8988T (cell line): Measurements from ENCODE around the gene SPTLC2.
"Not testable (repeated sequence)": the region's sequence is repeated elsewhere in the genome, so short reads cannot be mapped to it uniquely, and the experiment has no call there.

ENCODE experiments used
- DNase-seq: peaks from one replicate; pipeline ENCODE4 v3.0.0; 2011

The SPTLC2 gene

DNA sequence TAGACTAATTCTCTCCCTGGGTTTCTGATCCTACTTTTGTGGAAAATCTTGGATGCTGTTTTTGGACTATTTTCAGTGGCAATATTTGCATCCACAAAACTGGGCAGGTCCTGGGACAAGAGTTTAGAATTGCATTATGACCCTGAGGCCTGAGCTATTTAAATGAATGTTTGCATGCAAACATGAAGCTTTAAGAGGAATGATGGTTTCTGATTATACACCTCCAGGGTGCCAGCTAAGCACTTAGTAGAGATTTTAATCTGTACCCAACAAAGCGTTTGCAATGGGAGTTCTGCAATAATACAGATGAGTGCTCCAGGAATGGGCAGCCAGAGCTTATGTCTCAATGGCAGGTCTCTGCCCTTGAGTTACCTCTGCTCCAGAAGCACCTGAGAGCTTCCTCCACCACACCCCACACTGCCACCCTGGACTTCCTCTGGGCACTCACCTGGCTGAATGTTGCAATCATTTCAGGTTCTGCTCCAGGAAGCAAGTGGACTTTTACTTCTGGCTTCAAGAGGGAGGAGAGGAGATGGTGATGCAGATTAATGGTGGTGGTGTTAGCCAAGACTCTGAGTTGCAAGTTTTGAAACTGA lies 6.0 kb upstream of the SPTLC2 start:
- DNase-seq, result no peak

DNA sequence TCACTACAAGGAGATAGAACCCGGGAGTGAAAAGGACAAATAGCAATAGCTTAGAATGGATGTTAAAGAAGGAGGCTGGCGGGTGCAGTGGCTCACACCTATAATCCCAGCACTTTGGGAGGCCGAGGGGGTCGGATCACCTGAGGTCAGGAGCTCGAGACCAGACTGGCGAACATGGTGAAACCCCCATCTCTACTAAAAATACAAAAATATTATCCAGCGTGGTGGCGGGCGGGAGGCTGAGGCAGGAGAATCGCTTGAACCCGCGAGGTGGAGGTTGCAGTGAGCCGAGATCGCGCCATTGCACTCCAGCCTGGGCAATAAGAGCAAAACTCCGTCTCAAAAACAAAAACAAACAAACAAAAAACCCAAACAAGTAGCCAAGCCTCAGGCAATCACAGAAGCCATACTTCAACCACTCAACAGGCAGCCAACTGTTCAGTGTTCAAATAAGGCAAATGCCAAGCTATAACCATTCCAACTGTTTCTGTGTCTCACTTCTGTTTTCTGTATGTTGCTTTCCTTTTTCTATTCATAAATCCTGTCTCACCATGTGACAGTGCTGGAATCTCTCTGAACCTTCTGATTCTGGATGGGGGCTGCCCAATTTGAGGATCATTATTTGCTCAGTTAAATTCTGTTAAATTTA lies 3.9 kb upstream of the SPTLC2 start:
- no peak for DNase-seq

DNA sequence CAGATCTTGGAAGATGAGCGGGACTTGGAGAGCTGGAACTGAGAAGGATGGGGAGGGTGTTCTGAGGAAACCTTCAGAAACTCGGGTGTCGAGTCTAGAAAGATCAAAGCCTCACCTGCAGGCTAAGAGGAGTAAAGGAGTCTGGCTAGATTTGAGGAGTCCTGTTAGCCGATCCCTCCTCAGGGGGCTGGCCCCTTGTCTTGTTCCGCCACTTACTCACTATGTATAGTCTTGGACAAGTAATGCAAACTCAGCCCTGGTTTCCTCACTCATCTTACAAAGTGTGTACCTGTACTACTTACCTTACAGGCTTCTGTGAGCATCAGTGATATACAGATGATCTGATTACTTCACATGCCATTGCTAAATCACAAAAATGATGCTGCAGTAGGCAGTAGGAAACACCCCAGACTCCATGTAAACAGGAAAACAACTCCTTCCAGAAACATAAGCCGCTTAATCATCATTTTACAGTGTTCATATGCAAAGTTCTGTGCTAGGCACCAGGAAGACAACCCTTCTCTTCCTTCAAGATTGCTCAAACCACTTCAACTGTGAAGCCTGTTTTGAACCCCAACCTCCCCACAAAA lies 2.0 kb upstream of the SPTLC2 start:
- DNase-seq, result no peak

DNA sequence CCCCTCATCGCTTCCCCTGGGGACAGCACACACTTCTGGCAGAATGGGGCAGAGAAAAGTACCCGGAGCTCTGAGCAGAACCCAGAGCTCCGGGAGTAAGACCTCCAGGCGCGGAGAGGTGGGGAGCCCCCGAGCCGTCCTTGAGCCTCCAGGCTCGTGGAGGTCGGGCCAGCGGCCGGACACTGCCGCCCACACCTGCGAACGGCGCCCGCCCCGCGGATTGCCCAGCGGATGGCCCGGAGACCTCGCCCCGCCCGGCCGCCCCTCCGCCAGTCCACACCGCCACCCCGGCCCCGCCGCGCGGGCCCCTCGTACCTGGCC lies 344 bp downstream of the SPTLC2 start:
- DNase-seq, result no peak

DNA sequence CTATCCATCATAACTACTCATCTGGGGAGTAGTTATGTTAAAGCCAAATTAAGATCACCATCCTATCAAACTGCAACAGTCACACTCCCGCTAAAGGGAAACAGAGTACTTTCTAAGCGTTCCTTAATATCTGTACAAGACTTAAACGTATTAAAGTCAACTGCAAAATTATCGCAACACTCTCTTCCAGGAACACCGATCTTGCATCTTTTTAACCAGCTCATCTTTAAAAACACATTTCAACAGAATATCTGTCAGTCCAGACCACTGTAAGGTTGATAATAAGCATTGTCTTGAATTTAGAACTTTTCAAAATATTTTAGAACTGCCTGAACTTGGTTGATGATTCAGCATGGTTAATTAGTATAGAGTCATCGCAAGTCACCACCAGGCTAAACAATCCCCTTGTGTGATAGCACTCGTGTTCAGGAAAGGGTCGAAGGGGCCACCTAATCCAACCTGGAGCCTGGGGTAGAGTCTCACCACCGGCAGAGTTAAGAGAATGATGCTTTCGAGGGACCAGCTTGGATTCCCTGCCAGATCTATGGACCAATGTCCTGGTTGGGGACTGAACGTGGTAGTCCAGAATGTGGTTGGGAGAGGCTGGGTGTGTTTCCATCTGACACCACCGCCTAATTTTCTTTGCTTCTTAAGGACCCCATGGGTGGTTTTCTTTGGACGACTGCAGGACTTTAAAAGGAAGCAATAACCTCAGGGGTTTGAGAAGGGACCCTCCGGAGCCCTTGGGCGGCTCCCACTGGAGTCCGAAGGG lies 890 bp downstream of the SPTLC2 start:
- DNase-seq, result no peak

DNA sequence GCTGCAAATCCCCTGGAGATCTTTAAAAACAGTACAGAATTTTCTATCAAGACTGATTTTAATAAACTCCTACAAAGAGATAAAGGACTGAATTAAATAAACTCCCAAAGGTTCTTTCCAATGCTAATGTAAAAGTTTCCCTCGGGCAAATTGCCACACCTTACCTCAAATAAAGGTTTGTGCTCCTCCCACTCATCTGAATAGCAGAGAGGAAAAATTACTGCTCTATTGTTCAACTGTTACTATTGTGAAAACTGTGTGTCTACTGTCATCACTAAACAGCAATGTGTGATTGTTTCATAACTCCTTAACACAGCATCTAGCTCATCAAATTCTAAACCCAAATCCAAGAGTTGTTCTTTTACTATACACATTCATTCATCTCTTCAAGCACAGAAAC lies 3.2 kb downstream of the SPTLC2 start:
- no peak for DNase-seq

DNA sequence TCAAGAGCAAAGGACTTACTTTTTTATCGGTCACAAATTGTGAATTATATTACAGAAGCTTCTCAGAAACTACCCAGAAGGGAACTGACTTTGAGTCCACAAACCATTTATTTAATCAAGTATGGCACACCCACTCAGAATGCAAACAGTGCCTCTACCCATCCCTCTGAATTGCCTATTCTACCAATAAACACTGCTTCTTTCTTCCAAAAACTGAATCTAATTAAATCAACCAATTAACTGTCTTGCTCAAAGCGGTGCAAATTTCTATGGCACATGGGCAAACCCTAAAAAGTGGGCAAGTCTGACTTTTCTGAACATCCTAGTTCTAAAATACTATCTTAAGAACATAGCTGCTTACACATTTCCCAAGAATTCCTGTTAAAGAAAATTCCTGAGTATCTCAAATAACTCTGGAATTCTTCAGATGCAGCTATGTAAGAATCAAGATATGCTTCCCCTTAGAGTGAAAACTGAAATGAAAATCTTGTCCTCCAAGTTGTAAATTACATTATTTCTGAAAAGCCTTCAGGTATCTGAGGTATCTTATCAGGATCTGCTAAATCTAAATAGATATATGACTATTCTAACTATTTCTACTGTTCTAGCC lies 4.3 kb downstream of the SPTLC2 start:
- no peak for DNase-seq

DNA sequence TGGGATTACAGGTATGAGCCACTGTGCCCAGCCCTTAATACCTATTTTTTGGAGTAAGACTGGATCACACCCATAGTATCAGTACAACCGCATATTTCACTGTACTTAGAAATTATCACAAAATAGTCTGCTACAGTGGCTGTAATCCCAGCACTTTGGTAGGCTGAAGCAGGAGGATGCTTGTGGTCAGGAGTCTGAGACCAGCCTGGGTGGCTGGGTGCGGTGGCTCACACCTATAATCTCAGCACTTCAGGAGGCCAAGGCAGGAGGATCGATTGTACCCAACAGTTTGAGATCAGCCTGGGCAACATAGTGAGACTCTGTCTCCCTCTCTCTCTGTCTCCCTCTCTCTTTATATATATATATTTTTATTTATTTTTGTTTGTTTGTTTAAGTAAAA lies 5.9 kb downstream of the SPTLC2 start:
- no peak for DNase-seq

DNA sequence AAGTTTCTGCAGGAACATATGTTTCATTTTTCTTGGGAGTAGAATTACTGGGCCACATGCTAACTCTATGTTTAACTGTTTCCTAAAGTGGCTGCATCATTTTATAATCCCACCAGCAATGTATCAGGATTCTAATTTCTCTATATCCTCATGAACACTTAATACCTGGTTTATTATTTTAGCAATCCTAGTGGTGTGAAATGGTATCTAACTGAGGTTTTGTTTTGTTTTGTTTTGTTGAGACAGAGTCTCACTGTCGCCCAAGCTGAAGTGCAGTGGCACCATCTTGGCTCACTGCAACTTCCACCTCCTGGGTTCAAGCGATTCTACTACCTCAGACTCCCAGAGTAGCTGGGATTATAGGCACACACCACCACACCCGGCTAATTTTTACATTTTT lies 6.5 kb downstream of the SPTLC2 start:
- DNase-seq, result no peak

DNA sequence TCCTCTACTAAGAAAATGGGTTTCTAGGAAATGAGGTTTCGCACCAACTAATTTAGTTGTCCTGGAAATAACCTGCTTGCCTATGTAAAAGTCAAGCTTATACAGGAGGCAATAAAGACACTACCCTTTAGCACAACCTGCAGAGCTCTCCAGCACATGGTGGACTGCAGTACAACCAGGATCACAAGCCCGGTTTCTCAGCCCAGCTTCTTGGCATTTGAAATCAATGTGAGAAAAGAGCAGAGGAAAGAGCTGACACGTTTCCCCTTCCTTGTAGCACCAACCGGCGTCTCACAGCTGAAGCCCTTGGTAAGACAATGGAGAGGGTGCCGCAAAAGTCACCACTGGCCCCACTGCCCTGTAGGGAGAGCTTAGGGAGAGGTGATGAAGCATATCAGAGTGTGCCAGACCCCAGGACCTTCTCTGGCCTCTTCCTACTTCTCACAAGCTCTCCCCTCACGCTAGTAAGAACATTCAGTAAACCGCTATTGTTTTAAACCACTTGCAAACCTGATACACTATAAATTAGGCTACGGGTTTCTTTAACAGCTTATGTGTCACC lies 8.6 kb downstream of the SPTLC2 start:
- no peak for DNase-seq

DNA sequence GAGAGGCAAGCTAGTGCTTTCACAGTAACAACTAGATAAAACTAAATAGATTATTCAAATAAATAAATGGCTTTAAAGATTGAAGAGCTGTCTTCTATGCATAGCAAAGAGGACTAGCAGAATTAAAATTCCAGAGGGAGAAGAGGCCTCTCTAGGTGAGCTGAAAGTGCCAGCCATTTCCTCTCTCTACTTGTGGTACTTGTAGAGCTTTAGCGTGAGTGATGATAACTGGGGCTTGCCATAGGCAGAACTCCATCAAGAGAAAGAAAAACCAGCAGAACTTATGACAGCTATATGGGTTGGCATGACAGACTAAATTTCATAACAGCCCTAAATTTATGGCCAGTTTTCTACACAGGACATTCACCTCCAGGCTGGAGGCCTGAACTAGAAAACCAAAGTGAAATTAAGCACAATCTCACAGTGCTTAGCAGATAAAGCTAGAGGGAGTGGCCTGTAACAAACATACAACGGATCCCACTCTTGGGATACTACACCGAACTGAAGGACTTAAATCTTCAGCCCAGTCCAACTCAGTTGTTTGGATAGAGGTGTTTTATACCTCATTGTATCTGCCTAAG lies 11.0 kb downstream of the SPTLC2 start:
- no peak for DNase-seq

DNA sequence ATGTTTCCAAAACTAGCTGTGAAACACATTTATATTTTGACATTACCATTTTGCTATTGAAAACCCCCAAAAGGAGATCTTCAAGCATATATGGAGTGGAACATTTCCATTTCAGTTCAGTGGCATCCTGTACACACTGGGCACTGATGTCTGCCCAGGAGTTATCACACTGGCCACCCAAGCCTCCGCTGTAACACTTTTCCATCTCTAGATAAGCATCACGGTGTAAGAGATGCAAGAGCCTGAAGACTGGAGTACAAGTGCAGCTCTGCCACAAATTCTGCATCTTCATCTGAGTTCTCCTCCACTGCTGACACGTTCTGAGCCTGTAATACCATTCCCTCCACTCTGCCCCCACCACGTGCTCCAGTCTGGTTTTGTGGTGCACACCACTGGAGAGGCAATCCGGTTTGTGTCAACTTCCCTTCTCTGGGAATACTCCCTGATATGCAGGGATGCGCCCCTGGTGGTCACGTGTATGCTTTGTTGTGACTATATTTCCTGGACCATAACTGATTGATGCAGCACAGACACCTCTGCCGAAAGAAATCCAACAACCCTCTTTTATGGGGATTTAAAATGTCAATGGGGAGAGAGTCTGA lies 12.7 kb downstream of the SPTLC2 start:
- DNase-seq, result no peak

DNA sequence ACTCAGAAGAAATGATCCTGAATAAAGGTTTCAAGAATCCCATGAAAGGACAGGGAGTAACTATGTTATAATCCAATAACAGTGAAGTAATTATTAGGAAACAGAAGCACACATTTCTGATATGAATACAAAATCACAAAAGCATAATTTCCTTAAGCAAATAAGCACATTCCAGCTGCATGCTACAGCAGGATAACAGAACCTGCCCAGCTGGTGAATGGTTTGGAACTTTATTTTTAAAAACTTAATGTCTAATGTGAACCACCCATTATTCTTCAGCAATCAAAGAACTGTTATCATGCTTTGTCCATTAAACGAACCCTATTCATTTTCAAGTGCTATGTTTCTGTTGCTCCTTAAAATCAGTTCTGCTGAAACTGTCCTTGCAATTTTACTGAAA lies 13.4 kb downstream of the SPTLC2 start:
- DNase-seq, result no peak

DNA sequence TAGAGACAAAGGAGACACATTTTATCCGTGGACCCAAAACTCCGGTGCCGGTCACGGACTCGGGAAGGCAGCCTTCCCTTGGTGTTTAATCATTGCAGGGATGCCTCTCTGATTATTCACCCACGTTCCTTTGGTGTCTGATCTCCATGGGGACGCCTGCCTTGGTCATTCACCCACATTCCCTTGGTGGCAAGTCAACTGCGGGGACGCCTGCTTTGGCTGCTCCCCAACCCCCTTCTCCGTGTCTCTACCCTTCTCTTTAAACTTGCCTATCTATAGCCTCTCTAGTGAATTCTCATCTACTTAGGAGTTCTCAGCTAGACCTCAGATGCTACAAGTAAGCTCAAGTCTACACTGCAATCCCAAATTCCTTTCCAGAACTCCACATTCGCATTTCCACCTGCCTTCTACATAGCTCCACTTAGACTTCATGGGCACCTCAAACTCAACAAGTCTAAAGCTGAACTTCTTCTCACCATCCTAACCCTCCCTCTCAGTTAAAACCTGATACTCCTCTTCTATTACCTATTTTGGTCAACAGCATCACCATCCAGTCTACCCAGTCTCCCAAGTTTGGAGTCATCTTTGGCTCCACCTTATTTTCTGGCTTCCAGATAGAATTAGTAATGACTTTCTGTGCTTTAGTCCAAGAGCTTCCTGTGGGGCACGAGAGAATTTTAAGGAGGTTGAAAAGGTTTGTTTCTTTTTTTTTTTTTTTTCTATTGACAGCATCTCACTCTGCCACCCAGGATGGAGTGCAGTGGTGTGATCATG lies 14.4 kb downstream of the SPTLC2 start:
- no peak for DNase-seq

DNA sequence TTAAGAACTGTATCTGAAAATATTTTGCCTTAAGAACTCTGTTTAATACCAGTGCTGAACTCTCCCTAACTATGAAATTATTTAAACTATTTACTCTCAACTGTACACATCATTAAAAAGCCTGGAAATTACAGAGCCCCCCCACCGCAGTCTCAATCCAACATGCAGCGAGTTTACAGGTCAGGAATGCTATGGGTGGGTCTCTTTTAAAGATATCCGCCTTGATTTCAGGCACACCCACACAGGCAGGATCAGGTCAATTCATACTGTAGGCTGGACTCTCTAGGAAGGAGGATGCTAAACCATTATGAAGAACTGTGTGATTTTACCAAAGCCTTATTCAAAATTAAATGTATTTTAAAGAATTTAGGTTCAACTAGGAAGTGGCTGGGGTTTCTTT lies 16.5 kb downstream of the SPTLC2 start:
- no peak for DNase-seq

DNA sequence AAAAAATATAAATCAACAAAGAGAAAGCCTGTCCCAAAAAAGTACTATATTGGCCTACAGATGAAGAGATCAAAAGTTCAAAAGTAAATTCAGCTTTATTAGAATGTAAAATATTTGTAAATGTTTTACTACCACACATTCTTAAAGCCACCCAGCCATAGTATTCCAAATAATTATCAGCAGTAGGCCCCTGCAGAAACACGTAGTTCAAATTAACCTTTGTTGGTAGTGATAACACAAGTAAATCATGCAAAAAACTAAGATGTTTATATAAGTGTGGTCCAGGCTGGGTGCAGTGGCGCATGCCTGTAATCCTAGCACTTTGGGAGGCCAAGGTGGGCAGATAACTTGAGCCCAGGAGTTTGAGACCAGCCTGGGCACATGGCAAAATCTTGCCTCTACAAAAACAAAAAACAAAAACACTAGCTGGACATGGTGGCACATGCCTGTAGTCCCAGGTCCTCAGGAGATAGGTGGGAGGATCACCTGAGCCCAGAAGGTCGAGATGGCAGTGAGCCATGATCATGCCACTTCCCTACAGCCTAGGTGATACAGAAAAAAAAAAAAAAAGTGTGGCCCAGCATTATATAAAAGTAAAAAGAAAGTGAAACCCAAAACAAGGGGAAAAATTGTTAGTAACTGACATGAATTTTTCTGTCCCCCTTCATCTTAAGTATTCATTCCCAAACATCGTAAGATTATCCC lies 17.9 kb downstream of the SPTLC2 start:
- no peak for DNase-seq

DNA sequence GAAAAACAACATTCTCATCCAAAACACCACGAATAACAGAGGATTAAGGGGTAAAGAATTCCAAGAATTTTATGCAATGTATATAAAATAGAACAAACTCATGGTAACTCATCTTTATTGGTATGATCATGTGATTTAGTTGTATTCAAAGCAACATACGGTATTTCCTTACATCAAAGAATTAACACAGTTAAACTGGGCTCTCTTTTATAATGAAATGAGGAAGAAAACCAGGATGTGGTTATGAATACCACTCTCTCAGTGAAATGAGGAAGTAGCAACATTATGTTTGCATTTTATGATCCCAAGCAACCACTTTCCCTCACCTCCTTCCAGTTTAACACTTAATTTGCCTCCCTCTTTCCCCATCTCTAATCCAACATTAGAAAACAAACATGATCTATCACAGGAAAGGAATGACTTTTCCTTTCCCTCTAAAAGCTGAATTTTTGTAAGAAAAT lies 22.9 kb downstream of the SPTLC2 start:
- DNase-seq, result no peak

DNA sequence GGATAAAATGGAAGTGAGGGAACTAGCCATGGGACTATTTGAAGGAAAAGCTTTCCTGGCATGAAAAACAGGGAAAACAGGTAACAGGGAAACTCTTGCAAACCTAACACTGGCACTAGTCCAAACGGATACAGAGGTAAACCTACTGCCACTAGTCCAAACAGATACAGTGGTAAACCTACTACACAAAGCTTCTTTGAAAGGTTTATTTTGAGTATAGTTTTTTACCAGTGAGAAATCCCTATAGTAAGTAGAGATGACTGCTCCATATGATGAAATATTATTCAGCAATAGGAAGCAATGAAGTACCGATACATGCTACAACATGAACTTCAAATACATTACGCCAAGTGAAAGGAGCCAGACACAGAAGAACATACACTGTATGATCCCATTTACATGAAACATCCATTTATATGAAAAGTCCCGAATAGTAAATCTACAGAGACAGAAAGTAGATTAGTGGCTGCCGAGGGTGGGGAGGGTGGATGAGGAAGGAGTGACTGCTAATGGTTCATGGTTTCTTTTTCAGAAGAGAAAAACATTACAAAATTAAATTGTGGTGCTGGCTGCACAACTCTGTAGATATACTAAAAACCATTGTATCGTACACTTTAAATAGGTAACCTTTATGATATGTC lies 25.5 kb downstream of the SPTLC2 start:
- no peak for DNase-seq

DNA sequence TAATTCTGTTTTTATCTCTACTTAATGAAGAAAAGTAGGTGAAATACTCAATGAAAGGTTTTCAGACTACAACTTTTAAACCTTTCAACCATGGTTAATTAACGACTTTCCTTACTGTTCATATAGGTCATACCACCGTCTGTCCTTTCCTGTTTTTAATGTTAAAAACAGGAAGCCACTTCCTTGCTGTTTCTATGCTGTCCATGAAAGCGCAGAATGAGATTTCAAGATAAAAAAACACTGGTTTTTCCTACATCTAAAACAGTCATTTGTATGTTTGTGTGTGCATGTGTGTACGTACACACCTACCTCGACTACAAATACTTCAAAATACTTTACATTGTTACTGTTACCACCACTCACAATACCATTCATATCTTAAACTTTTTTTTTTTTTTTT lies 27.3 kb downstream of the SPTLC2 start:
- DNase-seq, result no peak

DNA sequence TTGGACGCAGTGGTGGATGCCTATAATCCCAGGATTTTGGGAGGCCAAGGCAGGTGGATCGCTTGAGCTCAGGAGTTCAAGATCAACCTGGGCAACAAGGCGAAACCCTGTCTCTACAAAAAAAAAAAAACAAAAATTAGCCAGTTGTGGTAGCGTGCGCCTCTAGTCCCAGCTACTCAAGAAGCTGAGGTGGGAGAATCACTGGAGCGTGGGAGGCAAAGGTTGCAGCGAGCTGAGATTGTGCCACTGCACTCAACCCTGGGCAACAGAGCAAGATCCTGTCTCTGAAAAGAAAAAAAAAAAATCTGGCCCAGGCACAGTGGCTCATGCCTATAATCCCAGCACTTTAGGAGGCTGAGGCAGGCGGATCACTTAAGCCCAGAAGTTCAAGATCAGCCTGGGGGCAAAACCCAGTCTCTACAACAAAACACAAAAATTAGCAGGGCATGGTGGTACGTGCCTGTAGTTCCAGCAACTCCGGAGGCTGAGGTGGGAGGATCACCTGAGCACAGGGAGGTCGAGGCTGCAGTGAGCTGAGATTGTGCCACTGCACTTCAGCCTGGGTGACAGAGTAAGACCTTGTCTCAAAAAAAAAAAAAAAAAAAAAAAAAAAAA lies 27.9 kb downstream of the SPTLC2 start:
- not testable (repeated sequence) for DNase-seq
